Measurements from ENCODE around the gene CDK11B. TPM values are rescaled to one million over a fixed set of nuclear protein-coding genes. Genes with fewer than 3 reads are reported as not detected.
"Not testable (repeated sequence)": the region's sequence is repeated elsewhere in the genome, so short reads cannot be mapped to it uniquely, and the experiment has no call there.

The CDK11B gene
- total RNA-seq, 1 experiment from 2014 or later: 30.1 TPM

DNA sequence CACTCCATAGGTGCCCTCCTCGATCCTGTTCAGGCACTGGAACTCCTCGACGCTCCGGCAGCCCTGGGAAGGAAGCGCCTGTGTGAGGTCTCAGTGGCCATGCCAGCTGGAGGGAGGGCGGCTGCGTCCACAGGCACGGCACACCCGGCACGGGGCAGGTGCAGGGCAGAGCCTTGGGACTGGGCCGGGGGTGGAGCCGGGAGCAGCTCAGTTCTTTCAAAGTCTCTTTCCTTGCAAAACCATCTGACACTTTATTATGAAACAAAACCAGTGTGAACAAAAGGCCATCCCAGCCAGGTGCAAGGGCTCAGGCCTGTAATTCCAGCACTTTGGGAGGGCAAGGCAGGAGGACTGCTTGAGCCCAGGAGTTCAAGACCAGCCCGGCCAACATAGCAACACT, 20.3 kb downstream of the CDK11B start:
- not testable (repeated sequence) for H3K14ac ChIP-seq (ENCODE audit: insufficient read depth, low read length); H3K9ac ChIP-seq (ENCODE audit: extremely low read depth, insufficient read length, low read length); H3K27me3 ChIP-seq (ENCODE audit: insufficient read depth, low read length); H3K4me3 Mint-ChIP-seq; H3K4me1 Mint-ChIP-seq; H2BK12ac ChIP-seq (ENCODE audit: insufficient read length, low read depth, low read length); H3T11ph ChIP-seq (ENCODE audit: low read length); DNase-seq; H3K18ac ChIP-seq (ENCODE audit: insufficient read length, low read depth, low read length); H3K9me3 ChIP-seq (ENCODE audit: control insufficient read depth, low read depth, low read length); H3K4ac ChIP-seq (ENCODE audit: low read depth, low read length); H4K5ac ChIP-seq (ENCODE audit: insufficient read length, low read depth, low read length); H3K79me1 ChIP-seq (ENCODE audit: insufficient read depth, low read depth, low read length, poor library complexity, severe bottlenecking); H2BK20ac ChIP-seq (ENCODE audit: low read depth, low read length, poor library complexity, severe bottlenecking); H3K4me2 ChIP-seq (ENCODE audit: insufficient read depth, insufficient read length, low read length); H3K27me3 Mint-ChIP-seq (ENCODE audit: low read depth); H2AK5ac ChIP-seq (ENCODE audit: insufficient read length, low read length); H4K91ac ChIP-seq (ENCODE audit: insufficient read length, low read depth, low read length); H4K20me1 ChIP-seq (ENCODE audit: control insufficient read depth, insufficient read depth, insufficient read length); H3K4me1 ChIP-seq (ENCODE audit: insufficient read depth, low read length); H3K23me2 ChIP-seq (ENCODE audit: insufficient read length, low read depth, low read length, poor library complexity, severe bottlenecking); H4K8ac ChIP-seq (replicated peaks; ENCODE audit: insufficient read length, low read depth, low read length); H3K56ac ChIP-seq (ENCODE audit: insufficient read length, low read depth, low read length); H3K79me2 ChIP-seq (ENCODE audit: insufficient read depth, low read length); H3K27ac Mint-ChIP-seq; H2BK120ac ChIP-seq (ENCODE audit: low read depth, low read length, poor library complexity, severe bottlenecking); H2AFZ ChIP-seq (ENCODE audit: low read length); H3K9me3 Mint-ChIP-seq; H2BK15ac ChIP-seq (ENCODE audit: low read depth, low read length); H2BK5ac ChIP-seq (ENCODE audit: insufficient read length, low read length); H3K27ac ChIP-seq (ENCODE audit: insufficient read length, low read depth, low read length); H3K23ac ChIP-seq (ENCODE audit: insufficient read length, low read depth, low read length)
- H3K36me3 Mint-ChIP-seq (ENCODE audit: insufficient read depth in 1 of 3, low read depth in 3 of 3): peaks cover 5 to 12% (median 9%) of the 10 kb centered on the region in 3 experiments; a peak in 5 of 7 replicates
- no CpG with 5 or more reads among the region's 13 CpGs for WGBS (ENCODE audit: extremely low coverage, insufficient read length, low lambda C conversion rate)

DNA sequence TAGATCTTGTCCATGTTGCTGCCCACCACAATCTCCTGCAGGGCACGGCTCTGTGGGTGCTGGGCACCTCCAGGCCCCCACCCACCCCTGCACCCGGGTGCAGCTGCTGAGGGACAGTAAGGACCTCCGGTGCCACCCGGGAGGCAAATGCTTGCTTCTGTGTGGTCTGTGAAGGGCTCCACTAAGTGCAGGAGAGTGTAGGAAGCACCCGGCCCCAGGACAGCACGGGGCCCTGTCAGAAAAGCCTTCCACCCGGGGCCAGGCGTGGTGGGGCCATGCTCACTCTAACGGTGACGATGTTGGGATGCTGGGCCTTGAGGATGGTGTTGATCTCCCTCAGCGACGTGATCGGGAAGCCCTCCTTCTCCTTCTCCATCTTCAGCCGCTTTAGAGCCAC, 21.3 kb downstream of the CDK11B start:
- H4K91ac ChIP-seq (ENCODE audit: insufficient read length, low read depth, low read length); H3K18ac ChIP-seq (ENCODE audit: insufficient read length, low read depth, low read length); H3K27ac Mint-ChIP-seq; H3K4me1 ChIP-seq (ENCODE audit: insufficient read depth, low read length); H3K9me3 ChIP-seq (ENCODE audit: control insufficient read depth, low read depth, low read length); H2BK12ac ChIP-seq (ENCODE audit: insufficient read length, low read depth, low read length); H2BK120ac ChIP-seq (ENCODE audit: low read depth, low read length, poor library complexity, severe bottlenecking); H3K23me2 ChIP-seq (ENCODE audit: insufficient read length, low read depth, low read length, poor library complexity, severe bottlenecking); H2BK20ac ChIP-seq (ENCODE audit: low read depth, low read length, poor library complexity, severe bottlenecking); H3K56ac ChIP-seq (ENCODE audit: insufficient read length, low read depth, low read length); H2BK5ac ChIP-seq (ENCODE audit: insufficient read length, low read length); DNase-seq; H3K4ac ChIP-seq (ENCODE audit: low read depth, low read length); H3K14ac ChIP-seq (ENCODE audit: insufficient read depth, low read length); H3K27me3 Mint-ChIP-seq (ENCODE audit: low read depth); H3K9ac ChIP-seq (ENCODE audit: extremely low read depth, insufficient read length, low read length); H3T11ph ChIP-seq (ENCODE audit: low read length); H3K79me1 ChIP-seq (ENCODE audit: insufficient read depth, low read depth, low read length, poor library complexity, severe bottlenecking); H3K27me3 ChIP-seq (ENCODE audit: insufficient read depth, low read length); H2AK5ac ChIP-seq (ENCODE audit: insufficient read length, low read length); H3K4me2 ChIP-seq (ENCODE audit: insufficient read depth, insufficient read length, low read length); H3K9me3 Mint-ChIP-seq; H3K79me2 ChIP-seq (ENCODE audit: insufficient read depth, low read length); H3K27ac ChIP-seq (ENCODE audit: insufficient read length, low read depth, low read length); H4K5ac ChIP-seq (ENCODE audit: insufficient read length, low read depth, low read length); H4K20me1 ChIP-seq (ENCODE audit: control insufficient read depth, insufficient read depth, insufficient read length); H2AFZ ChIP-seq (ENCODE audit: low read length); H2BK15ac ChIP-seq (ENCODE audit: low read depth, low read length); H3K4me1 Mint-ChIP-seq; H3K4me3 Mint-ChIP-seq; H3K23ac ChIP-seq (ENCODE audit: insufficient read length, low read depth, low read length); H4K8ac ChIP-seq (replicated peaks; ENCODE audit: insufficient read length, low read depth, low read length): not testable (repeated sequence)
- WGBS (ENCODE audit: extremely low coverage, insufficient read length, low lambda C conversion rate): no CpG with 5 or more reads among the region's 14 CpGs
- peaks cover 4 to 10% (median 9%) of the 10 kb centered on the region in 3 experiments; a peak in 5 of 7 replicates for H3K36me3 Mint-ChIP-seq (ENCODE audit: insufficient read depth in 1 of 3, low read depth in 3 of 3)

All from H9 (cell line).